MG63 (cell line): Measurements from ENCODE around the gene SMAD3. TPM values are rescaled to one million over a fixed set of nuclear protein-coding genes. Genes with fewer than 3 reads are reported as not detected.
A peak's percentile ranks its signal among the peaks of the same experiment; 100 is the strongest.

Experiments
- DNase-seq: peaks from one replicate; pipeline ENCODE4 v3.0.0-alpha.2; 2020
- H3K27me3 ChIP-seq: fragments of 250-450 bp; sonication (Bioruptor Pico); 2 replicates; pipeline ENCODE4 v1.5.1; 2020; ENCODE audit warnings: mild to moderate bottlenecking, moderate library complexity
- H3K36me3 ChIP-seq: fragments of 250-450 bp; sonication (Bioruptor Pico); 2 replicates; pipeline ENCODE4 v1.5.1; 2020; ENCODE audit warnings: mild to moderate bottlenecking, moderate library complexity
- H3K4me3 ChIP-seq: fragments of 250-450 bp; sonication (Bioruptor Pico); 2 replicates; pipeline ENCODE4 v1.5.1; 2020; ENCODE audit warnings: mild to moderate bottlenecking, moderate library complexity
- H3K9me3 ChIP-seq: fragments of 250-450 bp; sonication (Bioruptor Pico); 2 replicates; pipeline ENCODE4 v1.5.1; 2020; ENCODE audit warnings: mild to moderate bottlenecking, moderate library complexity
- total RNA-seq: library from RNA; depleted of rRNA; stranded (reverse); fragments of >200 nt; shearing (Covaris generic); gene quantifications from 2 replicates; pipeline ENCODE4 v1.2.3, GENCODE V29; 2014; ENCODE audit warnings: low replicate concordance

SMAD3 gene
- total RNA-seq, 1 experiment from 2014 or later, result 38.2 TPM

DNA sequence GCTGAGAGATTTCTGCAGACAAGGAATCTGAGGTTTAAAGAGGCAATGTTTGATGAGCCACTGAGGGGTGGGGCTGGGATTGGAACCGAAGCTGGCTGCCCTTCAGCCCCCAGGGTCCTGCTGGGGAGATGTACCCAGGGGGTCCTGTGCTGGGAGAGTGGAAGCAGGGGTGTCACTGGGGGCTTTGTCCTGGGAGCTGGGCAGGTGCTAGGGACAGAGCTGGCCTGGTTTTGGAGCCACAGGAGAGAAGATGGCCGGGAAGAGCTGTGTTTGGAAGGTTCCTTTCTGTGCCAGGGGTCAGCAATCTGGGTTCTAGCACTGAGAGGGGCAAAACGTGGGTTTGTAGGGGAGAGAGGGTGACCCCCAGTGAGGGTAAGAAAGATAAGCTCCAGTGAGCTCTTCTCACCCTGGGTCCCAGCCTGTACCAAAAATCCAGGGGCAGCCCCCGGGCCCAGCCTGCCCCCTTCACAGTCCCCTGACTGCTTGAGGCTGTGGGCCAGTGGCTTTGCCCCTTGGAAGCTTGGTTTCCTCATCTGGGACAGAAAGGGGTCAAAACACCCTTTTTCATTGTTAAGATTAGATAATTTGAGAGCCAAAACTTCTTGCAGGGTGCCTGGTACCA is 69.6 kb downstream of the SMAD3 start:
- Histone ChIP-seq H3K9me3 (no peaks in the 10 kb centered on the region), H3K27me3 (no peaks in the 10 kb centered on the region), H3K36me3 (peaks cover 90% of the 10 kb centered on the region), H3K4me3 (no peak overlapping the region)
- no peak for DNase-seq

DNA sequence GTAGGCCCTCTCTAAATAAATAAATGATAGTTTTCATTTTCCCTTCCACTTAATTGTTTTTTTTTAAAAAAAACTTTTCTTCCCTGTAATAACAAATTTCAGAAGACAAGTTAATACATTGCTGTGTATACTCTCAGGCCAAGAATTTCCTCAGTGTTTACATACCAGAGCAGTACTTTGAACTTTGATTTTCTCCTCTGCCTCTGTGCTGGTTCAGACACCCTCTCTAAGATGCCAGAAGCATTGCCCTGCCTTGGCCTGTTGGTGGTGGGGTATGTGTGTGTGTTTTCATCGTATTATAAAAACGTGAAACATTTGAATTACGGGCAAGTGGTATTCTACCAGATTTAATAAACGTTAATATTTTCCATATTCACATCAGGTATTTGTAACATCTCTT is 70.1 kb downstream of the SMAD3 start:
- H3K36me3 ChIP-seq, result peaks cover 90% of the 10 kb centered on the region
- H3K4me3 ChIP-seq, result no peak overlapping the region
- H3K9me3 ChIP-seq, result no peaks in the 10 kb centered on the region
- no peaks in the 10 kb centered on the region for H3K27me3 ChIP-seq
- DNase-seq, result peak; percentile 80

DNA sequence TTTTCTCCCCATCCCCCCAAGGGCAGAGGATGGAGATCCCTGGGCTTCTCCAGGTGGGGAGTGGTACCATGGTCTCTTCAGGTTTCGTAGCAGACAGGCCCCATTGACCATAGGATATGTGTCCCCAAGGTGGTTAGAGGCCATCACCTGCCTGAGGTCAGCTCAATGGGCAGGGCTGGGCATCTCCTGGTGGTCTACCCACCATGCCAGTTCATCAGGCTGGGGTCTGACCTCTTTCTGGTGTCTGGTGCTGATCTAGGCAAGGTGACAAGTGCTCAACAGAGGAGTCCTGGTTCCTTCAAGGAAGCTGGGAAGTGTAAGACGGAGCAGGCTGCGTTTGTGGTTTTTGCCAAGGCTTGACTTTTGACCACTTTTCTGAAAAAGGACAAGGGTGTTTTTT is 71.4 kb downstream of the SMAD3 start:
- peaks cover 90% of the 10 kb centered on the region for H3K36me3 ChIP-seq
- no peak for DNase-seq
- H3K27me3 ChIP-seq, result no peaks in the 10 kb centered on the region
- H3K4me3 ChIP-seq, result no peak overlapping the region
- no peaks in the 10 kb centered on the region for H3K9me3 ChIP-seq

DNA sequence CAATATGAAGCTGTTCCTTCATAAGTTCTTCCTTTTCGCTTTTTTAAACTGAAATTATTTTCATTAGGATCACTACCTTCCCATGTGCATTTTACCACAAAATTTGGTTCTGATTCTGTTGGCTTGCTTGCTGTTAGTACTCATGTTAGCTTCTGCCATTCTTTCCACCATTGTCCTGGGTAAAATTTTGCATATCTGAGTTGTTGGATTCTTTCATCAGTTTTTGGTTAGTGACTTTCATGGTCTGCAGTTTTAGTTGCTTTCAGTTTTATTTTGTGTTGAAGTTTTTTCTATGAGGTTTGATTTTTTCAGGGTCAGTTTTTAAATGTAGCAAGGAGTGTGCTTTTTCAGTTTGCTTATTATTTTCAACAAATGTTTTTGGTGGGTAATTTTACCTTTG is 71.9 kb downstream of the SMAD3 start:
- Histone ChIP-seq H3K36me3 (peaks cover 88% of the 10 kb centered on the region), H3K27me3 (no peaks in the 10 kb centered on the region), H3K4me3 (no peak overlapping the region), H3K9me3 (no peaks in the 10 kb centered on the region)
- DNase-seq, result no peak

DNA sequence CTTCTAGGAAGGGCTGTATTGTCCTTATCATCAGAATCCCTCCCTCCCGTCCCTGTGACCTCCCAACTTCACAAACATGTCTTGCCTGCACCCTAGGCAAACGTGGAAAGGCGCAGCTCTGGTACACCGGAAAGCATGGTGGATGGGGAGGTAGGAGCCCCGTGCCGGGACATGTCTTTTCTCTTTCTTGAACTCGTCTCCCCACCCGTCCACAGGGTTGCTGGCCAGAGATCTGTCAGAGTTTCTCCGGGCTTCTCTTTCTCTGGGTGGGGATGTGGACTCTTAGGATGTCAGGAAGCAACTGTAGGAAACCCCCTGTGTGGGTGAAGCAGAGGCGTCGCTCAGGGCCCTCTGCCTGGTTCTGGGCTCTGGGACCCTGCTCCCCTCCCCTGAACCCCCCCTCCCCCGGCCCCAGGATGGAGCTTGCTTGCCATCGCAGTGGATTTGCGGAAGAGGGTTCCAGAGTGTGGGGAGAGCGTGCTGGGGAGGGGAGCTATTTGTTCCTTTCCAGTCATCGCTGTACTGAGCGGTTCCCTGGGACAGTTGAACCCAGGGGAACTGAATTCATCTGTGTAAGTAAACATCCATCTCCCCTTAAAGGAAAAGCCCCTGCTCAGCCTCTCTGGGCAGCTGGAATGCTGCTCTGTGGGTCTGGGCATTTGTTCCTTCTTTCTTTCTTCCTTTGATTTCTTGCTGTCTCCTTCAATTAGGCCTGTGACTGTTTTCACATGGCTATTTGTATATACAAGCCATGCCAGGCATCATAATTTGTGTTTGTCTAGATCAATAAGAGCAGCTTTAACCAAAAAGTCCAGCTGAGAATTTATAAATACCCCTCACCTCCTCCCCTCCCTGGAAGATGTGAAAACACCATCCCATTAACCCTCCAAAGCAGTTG is 72.8 kb downstream of the SMAD3 start:
- no peak for DNase-seq
- Histone ChIP-seq H3K4me3 (no peak overlapping the region), H3K36me3 (peaks cover 82% of the 10 kb centered on the region), H3K27me3 (no peaks in the 10 kb centered on the region), H3K9me3 (no peaks in the 10 kb centered on the region)

DNA sequence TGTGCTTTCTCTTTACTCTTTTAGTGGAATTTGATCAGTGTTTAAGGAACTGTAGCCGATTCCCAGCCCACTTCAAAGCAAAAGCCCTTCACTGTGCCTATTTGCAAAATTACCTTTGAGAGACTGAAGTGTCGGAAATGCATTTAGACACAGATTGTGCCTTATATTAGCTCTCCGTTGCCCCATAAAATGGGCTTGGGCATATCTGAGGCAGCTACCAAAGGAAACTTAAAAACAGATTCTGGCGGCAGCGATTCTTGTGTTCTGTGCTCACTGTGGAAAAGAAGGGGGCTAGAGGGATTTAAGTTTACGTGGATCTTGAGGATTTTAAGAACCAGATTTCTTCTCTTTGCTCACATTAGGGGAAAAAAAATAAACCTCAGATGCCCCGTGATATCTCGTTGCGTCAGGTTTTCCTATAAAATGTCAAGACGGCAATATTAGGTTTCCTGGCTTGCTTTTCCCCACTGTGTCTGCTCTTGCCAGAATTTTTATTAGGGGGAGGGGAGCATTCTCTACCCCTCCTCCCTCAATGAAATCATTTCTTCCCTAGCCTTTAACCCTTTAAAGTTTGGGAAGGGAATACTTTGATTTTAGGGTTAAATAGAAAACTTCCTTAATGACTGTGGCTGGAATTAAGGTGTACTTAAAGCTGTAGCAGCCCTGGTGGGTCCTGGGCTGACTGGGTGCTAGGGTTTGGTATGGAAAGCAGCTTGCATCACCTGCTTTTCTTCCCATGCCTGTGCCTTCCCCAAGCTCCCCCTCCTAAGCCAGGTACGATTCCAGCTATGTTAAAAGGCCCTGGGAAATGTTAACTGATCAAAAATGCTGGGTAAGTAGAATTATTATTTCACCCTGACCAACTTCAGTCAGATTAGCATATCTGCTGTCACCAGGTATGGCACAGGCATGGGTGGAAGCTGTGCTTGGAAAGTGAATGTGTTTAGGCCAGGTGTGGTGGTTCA is 73.8 kb downstream of the SMAD3 start:
- Histone ChIP-seq H3K36me3 (peaks cover 72% of the 10 kb centered on the region), H3K4me3 (no peak overlapping the region), H3K27me3 (no peaks in the 10 kb centered on the region), H3K9me3 (no peaks in the 10 kb centered on the region)
- no peak for DNase-seq

DNA sequence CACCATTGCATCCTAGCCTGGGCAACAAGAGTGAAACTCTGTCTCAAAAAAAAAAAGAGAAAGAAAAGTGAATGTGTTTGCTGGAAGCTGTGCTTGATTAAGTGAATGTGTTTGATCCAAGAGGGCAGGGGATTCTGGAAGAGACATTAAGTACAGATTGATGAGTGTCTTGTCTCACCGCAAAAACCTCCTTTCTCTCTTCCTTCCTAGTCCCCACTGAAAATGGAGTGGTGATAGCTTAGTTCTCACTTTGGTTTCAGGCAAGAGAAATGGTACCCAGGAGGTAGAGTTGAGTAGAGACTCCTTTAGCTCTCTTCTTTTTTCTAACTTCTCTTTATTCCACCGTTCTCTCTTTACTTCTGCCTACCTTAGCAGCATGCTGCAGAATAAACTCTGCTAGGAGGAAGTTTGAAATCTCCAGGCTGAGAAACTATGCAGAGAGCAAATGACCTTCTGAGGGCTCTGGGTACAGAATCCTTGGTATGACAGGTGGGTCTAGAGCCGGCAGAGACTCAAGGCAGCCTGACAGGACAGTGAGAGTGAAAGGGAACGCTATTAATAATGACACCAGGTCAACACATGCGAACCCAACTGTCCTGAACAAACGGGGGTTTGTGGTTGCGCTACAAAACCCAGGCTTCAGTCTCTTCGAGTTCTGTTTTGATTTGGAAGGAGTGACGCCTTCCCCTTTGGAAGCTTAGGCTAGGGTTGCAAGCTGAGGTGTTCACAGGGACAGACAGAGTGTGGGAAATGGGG is 74.9 kb downstream of the SMAD3 start:
- Histone ChIP-seq H3K36me3 (peaks cover 68% of the 10 kb centered on the region), H3K9me3 (no peaks in the 10 kb centered on the region), H3K27me3 (no peaks in the 10 kb centered on the region), H3K4me3 (no peak overlapping the region)
- no peak for DNase-seq

DNA sequence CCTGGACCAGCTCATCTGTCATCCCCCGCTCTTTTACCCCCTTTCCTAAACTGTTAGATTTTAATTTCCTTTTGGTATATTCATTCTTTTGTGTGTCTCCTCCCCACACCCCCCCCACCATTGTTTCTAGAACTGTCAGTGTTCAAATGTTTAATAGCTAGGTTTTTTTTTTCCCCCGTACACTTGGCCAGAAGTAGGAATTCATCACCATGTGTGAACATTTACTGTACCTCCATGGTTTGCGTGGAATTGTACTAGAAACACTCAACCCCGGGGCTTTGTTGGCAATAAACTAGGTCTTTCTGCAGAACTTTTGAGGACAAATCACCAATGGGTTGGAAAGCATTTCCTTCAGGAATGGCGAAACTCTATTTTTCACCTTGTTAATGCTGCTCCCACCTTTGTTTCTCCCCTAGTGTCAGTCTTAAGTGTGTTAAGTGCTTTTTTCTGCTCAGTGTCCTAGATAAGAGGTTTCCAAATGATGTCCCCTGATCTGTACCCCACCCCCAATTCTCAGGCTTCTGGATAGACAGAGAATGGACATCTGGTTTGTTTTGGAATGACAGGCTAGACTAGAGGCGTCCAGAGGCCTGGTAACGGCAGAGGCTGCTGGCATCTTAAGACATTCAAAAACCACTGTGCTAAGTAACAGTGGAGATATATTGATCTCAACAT is 76.8 kb downstream of the SMAD3 start:
- Histone ChIP-seq H3K27me3 (no peaks in the 10 kb centered on the region), H3K36me3 (peaks cover 60% of the 10 kb centered on the region), H3K4me3 (no peak overlapping the region), H3K9me3 (no peaks in the 10 kb centered on the region)
- peak; percentile 31 for DNase-seq

DNA sequence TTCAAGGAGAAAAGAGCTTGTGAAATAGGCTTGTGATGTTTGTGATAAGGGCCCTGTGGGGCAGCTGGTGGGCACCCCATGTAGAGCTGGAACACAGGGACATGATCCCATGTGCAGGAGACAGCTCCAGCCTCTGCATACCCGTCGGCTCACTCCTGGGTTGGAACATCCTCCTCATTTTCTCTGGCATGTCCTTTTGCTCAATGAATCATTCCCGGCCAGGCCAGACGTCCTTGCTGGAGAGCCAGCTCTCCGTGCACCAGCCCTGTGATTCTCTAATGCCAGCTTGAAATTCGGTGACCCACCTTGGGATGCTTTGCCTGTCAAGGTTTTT is 77.3 kb downstream of the SMAD3 start:
- Histone ChIP-seq H3K4me3 (no peak overlapping the region), H3K27me3 (no peaks in the 10 kb centered on the region), H3K36me3 (peaks cover 60% of the 10 kb centered on the region), H3K9me3 (no peaks in the 10 kb centered on the region)
- DNase-seq, result peak; percentile 89

DNA sequence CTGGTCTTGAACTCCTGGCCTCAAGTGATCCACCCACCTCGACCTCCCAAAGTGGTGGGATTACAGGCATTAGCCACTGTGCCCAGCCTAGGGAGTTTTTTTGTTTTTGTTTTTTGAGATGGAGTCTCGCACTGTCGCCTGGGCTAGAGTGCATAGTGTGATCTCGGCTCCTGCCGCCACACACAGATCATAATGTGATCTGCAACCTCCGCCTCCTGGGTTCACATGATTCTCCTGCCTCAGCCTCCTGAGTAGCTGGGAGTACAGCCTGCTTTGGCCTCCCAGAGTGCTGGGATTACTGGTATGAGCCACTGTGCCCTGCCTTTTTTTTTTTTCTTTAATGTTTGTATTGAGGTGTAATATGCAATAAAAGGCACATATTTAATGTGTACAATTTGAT is 78.2 kb downstream of the SMAD3 start:
- Histone ChIP-seq H3K36me3 (peaks cover 60% of the 10 kb centered on the region), H3K4me3 (no peak overlapping the region), H3K9me3 (no peaks in the 10 kb centered on the region), H3K27me3 (no peaks in the 10 kb centered on the region)
- no peak for DNase-seq

DNA sequence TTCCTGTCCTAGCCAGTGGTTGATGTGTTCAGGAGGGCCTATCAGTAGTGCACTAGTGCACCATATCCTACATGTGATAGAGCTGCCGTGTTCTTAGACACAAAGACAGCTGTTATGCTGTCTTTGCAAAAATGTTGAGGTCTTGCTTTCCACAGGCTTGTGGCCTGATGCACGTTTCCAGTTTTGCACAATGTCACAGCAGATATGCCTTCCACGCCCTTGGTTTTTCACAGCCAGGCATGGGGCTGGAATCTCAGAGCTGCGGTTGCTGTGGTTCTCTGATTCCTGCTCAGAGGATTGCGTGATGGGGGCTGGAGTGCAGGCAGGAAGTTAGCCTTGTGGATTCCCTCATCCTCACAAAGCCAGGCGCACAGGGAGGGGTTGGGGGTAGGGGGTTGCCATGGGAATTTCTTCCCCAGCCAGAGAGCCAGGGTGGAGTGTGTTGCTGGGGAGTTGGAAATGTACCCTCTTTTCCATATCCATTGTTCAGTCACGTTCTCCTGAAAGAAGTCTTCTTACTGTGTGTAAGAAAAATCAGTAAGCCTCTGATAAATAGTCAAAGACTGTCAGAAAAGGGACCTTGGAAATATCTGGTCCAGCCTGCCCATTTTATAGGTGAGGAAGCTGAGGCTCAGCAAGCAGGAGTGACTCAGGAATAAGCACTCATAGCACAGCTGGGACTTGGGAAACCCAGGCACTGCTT is 79.4 kb downstream of the SMAD3 start:
- peak; percentile 73 for DNase-seq
- no peaks in the 10 kb centered on the region for H3K27me3 ChIP-seq
- H3K36me3 ChIP-seq, result peaks cover 56% of the 10 kb centered on the region
- H3K4me3 ChIP-seq, result no peak overlapping the region
- no peaks in the 10 kb centered on the region for H3K9me3 ChIP-seq

DNA sequence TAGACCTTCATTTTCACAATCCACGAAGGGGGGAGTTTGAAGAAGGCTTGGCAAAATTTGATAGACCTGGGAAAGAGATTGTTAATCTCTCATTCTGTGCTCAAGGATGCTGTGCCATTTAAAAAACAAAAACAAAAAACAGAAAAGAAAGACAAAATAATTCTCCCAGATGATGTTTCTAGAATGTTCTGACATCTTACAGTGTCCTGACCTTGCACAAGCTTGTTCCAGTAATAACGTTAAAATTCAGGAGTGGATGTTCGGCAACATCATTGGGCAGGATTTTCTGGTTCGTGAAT is 79.9 kb downstream of the SMAD3 start:
- Histone ChIP-seq H3K36me3 (peaks cover 53% of the 10 kb centered on the region), H3K4me3 (no peak overlapping the region), H3K27me3 (no peaks in the 10 kb centered on the region), H3K9me3 (no peaks in the 10 kb centered on the region)
- DNase-seq, result no peak

DNA sequence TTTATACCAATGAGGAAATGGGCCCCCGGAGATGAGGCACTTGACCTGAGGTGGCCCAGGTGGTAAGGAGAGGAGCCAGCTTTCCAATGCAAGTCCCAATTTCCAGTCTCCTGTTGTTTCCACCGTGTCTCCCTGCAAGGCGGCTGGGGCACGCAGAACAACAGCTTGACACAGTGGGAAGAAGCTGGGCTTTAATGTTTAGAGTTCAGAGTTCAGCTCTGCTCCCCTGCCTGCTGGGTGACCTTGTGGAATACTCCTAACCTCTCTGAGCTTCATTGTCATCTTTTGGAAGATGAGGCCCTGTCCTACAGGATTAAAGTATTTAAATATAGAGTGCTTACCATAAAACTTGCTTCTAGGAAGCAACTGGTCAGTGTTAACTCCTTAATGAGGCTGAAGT is 80.3 kb downstream of the SMAD3 start:
- peaks cover 48% of the 10 kb centered on the region for H3K36me3 ChIP-seq
- no peaks in the 10 kb centered on the region for H3K9me3 ChIP-seq
- no peak for DNase-seq
- no peaks in the 10 kb centered on the region for H3K27me3 ChIP-seq
- no peak overlapping the region for H3K4me3 ChIP-seq

DNA sequence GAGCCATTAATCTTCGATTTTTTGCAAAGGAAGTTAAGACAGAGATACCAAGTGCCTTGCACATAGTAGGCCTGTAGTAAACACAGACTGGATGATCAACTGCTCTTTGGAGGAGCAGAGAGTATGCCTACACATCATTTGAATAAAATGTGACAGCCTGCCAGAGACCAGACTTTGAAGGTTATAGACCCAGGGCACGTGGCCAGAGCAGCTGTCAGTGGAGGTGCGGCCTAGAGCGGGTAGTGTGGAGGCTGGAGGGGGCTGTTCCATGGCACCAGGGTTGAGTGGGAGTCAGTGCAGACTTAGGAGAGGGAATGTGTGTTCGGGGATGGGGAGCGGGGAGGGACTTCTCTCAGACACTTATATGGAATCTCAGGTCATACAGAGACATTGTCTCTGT is 80.8 kb downstream of the SMAD3 start:
- Histone ChIP-seq H3K4me3 (no peak overlapping the region), H3K27me3 (no peaks in the 10 kb centered on the region), H3K36me3 (peaks cover 43% of the 10 kb centered on the region), H3K9me3 (no peaks in the 10 kb centered on the region)
- DNase-seq, result peak; percentile 96

DNA sequence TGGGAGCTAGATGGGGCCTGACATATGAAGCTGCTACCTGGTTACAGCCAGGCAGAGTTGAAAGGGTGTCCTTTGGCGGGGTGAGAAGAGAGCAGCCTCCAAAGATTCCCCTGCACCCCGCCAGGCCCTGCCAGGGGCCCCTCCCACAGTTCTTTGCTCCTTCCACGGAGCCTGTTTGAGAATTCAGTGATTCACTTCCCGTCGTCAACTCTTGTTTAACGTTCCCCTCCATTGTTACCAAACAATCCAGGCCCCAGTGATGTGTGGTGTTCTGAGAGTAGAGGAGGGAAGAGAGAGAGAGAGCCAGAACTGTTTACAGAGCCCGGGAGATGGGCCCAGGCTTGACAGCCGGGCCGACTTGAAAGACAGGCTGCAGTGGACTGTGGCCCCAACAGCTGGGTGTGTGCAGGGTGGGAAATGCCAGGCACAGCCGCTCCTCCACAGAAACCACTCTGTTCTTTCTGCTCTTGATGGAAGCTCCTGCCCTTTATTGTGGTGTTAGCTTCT is 81.5 kb downstream of the SMAD3 start:
- H3K4me3 ChIP-seq, result no peak overlapping the region
- DNase-seq, result peak; percentile 90
- H3K27me3 ChIP-seq, result no peaks in the 10 kb centered on the region
- H3K9me3 ChIP-seq, result no peaks in the 10 kb centered on the region
- H3K36me3 ChIP-seq, result peaks cover 37% of the 10 kb centered on the region
